Measurements from ENCODE around the gene BEGAIN.

DNA sequence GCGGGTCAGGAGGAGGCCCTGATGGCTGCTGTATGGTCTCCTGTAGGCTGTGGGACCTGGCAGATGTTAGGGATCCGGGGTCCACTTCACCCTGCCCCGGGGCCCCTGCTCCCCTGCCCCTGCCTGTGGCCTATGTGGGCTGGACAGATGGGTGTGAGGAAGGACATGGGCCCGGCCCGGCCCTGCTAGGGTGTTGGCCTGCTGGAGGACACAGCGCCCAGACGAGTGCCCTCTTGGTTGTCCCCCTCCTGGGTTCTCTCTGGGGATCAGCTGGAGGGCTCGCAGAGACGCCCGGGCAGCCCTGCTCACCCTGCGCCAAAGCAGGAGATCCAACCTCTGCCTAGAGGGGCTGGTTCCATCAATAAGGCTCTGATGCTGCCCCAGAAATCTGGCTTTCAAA is 36.2 kb downstream of the BEGAIN start:
- no peak for TF ChIP-seq CTCF (IDR thresholded peaks at IDR 0.05)
- TF ChIP-seq POLR2A (IDR thresholded peaks at IDR 0.05), result no peak
- no peak for TF ChIP-seq POLR2AphosphoS5 (IDR thresholded peaks at IDR 0.05)

Measured in breast epithelium (tissue), 3 donors.